ENCODE results near the gene ALPG. TPM values are rescaled to one million over a fixed set of nuclear protein-coding genes. Genes with fewer than 3 reads are reported as not detected.

Gene ALPG
- total RNA-seq, 1 donor from 2014 or later, result not detected

GRCh38 chr2:232459419-232460035 lies 52.9 kb downstream of the ALPG start:
- no peak for ATAC-seq

DNA sequence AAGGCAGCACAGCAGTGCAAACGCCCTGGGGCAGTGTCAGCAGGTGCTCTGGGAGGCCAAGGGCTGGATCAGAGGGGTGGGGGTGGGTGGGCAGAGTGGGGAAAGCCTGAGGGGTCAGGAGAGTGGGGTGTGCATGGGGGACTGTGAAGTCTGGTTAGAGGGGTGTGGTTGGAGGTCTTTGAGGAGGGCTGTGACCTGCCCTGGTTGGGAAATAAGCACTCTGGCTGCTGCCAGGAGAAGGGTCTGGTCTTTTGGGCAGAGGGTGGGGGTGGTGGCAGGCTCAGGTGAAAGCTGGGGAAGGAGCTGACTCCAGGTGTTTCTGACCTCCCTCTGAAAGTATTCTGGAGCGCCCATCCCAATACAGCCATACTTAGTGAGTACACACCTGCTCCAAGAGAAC lies 53.5 kb downstream of the ALPG start:
- ATAC-seq, result no peak

Other genes starting within 250 kb of the ALPG start
- gene ALPP, start 28.1 kb upstream of the ALPG start, total RNA-seq, result not detected
- gene ALPI, start 49.3 kb downstream of the ALPG start, total RNA-seq, result not detected
- gene ECEL1, start 81.0 kb downstream of the ALPG start, total RNA-seq, result not detected
- gene PRSS56, start 113.5 kb downstream of the ALPG start, total RNA-seq, result not detected
- not detected for gene CHRND, start 119.3 kb downstream of the ALPG start, total RNA-seq
- gene CHRNG, start 132.8 kb downstream of the ALPG start, total RNA-seq, result not detected
- gene TIGD1, start 143.7 kb downstream of the ALPG start, total RNA-seq, result 2.5 TPM
- gene EIF4E2, start 143.8 kb downstream of the ALPG start, total RNA-seq, result 55.7 TPM
- gene EFHD1, start 226.8 kb downstream of the ALPG start, total RNA-seq, result 1.1 TPM

Data from esophagus mucosa (tissue), 1 donor.